ENCODE measurements around the gene DTNBP1.
A peak's percentile ranks its signal among the peaks of the same experiment; 100 is the strongest.
"Not testable (repeated sequence)": the region's sequence is repeated elsewhere in the genome, so short reads cannot be mapped to it uniquely, and the experiment has no call there.

DTNBP1 gene

DNA sequence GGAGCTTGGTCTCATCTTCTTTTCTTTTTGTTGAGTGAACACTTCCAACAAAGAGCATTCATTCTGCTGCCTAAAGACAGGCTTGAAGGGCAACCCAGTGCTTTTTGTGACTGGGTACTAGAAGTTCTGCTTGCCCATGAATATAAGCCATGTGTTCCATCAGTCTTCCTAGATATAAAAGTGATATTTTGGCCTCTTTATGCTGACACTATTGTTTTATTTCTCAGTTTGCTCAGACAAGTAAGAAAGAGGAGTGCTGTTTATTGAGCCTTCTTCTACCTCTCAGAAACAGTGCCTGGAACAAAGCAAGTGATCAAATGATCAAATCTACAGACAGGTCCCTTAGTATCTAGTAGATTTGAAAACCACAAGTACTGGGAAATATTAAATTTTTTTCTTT lies 2.4 kb upstream of the DTNBP1 start:
- DNase-seq, result no peak

DNA sequence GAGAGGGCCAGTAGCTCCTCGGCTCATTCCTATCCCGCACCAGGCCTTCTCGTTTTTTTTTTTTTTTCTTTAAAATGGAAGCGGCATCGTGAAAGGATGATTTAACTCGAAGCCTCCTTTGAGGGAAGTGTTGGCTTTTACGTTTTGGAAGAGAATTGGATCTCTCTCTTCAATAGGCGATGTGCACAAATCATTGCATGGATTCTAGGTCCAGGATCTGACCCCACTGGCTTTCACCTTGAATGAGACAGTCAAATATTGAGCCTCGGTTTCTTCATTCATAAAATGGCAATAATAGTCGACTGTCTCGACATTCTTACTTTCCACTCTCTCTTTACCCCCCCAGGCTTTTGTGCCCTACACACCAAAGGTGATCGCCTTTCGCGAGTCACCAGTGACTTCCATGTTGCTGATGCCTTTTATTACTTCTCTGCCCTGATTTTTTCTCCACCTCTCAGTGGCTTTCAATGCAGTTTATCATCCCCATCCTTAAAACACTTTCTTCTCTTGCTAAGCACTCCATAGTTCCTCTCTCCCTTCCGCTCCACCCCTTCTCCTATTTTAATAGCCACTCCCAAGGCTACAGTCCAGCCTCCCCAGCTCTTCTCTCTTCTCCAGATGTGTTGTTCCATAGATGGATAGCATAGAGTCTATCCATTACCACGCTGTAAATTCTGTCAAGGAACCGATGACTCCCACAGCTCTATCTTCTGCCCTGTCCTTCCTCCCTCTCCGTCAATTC lies 473 bp upstream of the DTNBP1 start:
- no peak for DNase-seq

DNA sequence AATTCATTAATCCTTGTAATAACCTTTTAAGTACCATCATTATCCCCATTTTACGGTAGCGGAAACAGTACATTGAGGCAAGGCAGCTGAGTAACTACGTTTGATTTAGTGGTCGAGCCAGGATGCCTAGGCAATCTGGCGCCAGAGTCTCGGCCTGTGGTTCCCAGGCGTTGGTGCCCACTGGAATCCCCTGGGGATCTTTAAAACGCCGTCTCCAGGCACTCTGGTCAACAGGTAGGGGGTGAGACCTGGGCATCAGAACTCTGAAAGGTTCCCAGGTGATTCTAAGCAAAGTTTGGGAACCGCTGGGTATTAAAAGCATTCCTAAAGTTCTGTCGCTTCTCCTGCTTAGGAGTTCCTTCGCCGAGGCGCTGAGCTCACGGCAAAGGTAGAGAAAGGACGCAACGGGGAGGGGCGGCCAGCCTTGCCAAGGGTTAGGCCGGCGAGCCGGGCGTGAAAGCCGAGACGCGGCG lies 939 bp downstream of the DTNBP1 start:
- no peak for DNase-seq

DNA sequence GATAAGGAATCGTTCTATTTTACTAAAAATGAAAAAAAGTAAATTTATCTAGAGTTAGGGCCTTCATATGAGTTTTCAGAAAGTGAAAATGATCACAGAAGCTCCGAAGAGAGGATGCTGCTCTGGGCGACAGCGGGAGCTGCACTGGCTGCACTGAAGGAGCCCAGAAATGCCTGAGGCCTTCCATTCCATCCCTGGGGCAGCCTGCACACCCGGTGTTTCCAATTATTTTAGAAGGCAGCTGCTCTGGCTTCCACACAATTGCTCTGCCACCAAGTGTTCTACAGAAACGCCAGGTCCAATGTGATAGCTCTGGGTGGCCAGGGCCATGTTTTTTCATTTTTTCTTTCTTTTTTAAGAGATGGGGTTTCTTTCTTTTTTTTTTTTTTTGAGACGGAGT lies 3.6 kb downstream of the DTNBP1 start:
- DNase-seq, result no peak

DNA sequence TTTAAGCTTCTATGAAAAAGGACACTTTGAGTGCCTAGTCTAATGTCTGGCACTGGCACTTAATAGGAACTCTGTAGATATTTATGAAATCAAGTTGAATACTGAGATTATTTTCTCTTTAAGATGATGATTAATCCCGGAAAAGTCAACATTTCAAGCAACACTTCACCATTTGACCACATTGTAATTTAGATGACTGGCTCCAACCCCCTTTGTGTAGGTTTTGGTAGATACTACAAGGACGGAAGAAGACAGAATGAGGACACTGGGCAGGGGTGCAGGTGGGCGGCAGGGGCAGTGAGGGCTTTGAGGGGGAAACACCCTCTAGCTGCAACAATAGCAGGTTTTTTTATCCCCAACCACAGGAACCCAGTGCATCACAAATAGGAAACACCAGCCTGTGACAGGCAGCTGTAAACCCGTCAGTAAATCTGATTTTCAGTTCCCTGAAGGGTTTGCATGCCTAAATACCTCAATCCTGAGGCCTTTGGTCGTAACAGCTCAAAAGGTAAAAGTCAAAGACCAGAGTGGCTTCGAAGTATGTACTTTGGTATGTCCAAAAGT lies 4.6 kb downstream of the DTNBP1 start:
- peak in 1 of 2 donors; percentile 8 for DNase-seq

DNA sequence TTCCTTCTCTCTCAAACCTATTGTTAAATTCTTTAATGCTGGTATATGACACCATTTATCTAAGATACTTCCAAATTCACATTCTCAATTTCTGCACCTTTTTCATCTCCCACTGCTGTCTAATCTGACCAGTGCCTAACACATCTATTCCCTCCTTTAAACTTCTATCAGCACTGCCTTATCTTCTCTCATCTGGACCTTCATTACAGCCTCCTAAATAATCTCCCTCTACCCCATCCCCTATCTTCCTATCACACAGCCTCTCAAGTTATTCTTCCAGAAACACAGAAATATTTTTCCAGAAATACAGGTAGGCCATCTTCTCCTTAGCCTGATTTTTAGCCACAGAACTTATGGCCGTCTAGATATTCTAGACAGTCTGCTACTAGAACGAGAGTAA lies 5.5 kb downstream of the DTNBP1 start:
- DNase-seq, result no peak

DNA sequence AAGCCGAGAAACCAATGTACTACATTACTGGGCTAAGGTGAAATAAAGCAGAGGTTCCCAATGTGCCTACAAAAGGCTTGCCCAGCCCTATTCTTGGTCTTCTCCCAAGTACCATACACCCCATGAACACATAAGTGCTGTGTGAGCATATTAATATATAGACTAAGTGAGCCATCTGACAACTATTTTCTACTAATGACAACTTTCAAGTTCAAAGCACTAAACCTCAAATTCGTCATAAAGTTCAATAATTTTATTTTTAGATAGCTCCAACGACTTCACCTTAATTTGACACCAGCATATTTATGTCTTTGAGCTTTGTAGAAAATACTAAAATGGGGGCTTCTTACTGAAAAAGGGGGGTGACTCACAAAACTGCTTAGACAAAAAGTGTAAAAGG lies 6.7 kb downstream of the DTNBP1 start:
- no peak for DNase-seq

DNA sequence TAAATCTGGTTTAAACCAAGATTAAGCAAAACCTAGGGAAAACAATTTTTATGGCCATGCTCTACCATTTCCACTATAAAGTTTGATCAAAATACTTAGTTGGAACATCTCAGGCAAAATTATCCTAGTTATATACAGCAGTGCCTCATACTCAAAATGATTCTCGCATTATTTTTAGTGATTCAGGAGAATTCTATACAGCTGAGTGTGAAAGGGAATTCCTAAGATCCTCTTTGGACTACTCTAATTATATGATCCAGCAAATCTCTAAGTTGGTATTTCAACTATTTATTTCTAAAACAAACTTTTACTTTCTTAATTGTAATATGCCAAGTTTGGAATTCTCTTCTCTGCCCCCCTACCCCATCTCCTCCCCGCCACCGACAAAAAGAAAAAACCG lies 8.6 kb downstream of the DTNBP1 start:
- no peak for DNase-seq

DNA sequence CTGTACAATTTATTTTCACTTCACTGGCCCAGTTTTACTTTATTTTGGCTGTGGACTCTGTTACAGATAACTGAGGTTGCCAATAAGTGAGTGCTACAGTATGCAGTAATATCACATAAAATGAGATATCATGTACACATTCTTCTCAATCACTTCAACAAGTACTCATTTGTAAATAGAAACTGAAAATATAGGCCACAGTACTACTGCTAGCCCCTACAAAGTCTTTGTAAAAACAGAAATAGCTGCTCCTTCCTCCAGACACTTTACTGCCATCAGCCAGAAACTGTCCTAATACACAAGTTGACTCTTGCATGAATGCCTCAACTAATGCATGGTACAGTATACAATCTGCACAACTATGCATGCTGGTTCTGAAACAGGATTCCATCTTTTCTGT lies 9.2 kb downstream of the DTNBP1 start:
- DNase-seq, result no peak

DNA sequence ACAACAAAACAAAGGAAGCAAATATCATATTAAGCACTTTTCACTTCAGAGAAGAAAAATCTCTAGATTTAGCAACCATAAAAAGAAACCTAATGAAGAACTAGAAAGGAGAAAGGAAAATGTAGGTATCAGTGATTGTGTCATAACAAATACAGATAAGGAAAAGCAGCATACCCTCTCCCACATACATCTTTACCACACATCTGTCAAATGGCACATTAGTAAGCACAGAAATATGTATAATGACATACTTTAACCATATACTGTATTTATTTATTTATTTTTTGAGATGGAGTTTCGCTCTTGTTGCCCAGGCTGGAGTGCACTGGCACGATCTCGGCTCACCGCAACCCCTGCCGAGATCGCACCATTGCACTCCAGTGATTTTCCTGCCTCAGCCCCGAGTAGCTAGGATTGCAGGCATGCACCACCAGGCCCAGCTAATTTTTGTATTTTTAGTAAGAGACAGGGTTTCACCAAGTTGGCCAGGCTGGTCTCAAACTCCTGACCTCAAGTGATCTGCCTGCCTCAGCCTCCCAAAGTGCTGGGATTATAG lies 12.7 kb downstream of the DTNBP1 start:
- not testable (repeated sequence) for DNase-seq

DNA sequence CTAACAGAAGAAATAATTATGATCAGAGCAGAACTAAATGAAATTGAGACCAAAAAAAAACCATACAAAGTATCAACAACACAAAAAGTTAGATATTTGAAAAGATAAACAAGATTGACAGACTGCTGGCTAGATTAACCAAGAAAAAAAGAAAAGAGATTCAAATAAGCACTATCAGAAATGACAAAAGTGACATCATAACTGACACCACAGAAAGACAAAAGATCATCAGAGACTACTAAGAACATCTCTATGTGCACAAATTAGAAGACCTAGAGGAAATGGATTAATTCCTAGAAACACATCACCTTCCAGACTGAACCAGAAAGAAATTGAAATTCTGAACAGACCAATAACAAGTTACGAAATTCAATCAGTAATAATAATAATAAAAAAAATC lies 17.9 kb downstream of the DTNBP1 start:
- DNase-seq, result no peak

DNA sequence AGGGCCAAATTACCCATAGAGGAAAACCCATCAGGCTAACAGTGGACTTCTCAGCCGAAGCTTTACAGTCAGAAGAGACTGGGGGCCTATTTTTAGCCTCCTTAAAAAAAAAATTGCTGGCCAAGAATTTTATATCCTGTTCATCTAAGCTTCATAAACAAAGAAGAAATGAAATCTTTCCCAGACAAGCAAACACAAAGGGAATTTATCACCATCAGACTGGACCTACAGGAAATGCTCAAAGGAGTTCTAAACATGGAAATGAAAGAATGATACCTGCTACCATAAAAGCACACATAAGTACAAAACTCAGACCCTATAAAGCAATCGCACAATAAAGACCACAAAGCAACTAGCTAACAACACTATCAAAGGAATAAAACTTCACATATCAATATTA lies 19.3 kb downstream of the DTNBP1 start:
- no peak for DNase-seq

DNA sequence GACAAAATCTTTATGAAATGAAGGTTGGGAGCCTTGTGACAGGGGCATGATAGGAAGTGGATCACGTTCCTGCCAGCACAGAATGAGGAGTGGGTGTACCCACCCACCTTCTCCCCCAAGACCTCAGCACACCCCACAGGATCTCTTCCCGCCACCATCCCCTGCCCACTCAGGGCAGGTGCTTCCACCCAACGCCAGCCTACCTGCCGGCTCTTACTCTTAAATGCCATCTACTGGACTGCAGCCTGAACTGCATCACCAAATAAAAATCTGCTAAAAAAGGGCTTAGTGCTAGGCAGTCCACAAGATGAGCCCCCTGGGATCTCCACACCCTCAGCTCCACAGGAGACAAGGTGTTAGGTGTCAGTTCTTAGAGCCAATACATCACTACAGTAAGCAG lies 20.6 kb downstream of the DTNBP1 start:
- no peak for DNase-seq

DNA sequence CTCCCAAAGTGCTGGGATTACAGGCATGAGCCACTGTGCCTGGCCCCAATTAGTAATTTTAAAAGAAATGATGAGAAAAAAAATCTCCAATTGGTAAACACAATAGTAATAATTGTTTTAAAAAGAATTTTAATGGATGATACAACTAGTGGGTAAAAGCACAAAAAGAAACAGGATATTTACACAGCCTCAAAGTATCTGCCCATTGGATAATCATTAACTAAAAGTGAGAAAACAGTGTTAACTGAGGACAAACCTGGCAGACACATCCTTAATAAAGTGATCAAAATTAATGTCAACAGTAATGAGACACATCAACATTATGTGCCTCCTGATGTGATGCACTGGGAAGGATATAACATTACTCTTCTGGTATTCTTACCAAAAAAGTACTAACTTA lies 24.5 kb downstream of the DTNBP1 start:
- no peak for DNase-seq

DNA sequence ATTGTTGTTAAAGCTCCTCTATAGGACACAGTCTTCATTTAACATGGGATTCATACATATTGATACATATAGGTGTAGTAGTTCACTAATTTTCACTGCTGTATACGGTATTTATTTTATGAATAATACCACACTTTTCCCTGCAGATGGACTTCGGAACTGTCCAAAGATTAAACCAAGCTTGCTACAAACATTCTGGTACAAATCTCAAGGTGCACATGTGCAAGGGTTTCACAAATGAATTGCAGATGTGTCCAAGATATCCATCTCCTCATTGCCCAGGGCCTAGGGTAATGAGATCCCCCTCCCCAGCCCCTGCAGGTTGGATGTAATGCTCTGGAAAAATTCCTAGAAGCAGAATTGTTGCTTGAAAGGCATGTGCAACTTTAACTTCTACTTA lies 31.4 kb downstream of the DTNBP1 start:
- DNase-seq, result no peak

DNA sequence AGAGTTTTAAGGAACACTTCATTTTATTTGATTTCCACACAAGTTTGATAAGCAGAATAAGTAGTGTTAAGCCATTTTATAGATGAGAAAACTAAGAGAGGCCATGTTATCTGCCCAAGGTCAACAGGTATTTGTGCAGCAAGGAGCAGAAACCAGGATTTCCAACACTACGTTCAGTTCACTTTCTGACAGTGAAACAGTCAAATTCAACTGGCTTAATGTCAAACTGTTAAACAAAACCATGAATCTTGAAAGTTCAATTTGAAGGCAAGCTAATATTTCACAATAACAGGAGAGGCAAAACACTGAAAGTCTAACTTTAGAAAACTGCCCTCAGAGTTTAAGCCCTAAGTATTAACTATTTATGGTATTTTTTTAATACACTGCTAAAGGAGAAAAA lies 32.6 kb downstream of the DTNBP1 start:
- DNase-seq, result no peak

DNA sequence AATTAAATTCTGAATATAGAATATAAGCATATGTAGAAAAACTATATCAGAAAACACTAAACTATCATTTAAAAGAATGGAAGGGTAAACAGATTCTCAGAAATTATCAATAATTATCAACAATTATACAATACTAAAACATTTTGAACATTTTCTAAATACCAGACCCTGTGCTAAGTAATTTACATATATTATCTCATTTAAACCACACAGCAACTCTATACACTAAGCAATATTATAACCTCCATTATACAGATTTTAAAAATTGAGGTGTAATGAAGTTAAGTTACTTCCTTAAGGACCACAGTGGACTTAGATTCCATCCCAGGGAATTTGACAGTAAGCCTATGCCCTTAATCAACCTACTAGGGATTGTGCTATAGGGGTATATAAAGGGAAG lies 33.3 kb downstream of the DTNBP1 start:
- no peak for DNase-seq

DNA sequence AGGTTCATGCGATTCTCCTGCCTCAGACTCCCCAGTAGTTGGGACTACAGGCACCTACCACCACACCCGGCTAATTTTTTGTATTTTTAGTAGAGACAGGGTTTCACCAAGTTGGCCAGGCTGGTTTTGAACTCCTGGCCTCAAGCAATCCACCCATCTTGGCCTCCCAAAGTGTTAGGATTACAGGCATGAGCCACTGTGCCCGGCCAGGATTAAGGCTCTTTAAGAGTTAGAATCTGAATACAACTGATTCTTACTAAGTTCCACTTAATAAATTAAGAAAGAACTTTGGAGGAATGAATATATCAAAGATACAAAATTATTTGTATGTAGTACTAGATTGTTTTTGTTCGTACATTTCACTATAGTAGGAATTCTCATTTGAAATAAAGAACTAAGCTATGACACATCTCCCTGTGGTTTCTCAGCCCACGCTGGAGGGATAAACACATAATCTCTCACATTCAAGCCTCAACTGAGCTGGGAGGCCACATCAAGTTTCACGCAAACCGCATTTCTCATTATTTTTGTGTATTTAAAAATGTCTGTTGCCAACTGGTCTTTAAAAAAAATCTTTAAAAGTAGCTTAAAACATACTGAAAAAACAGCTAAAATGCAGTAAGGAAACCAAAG lies 34.2 kb downstream of the DTNBP1 start:
- DNase-seq, result no peak

DNA sequence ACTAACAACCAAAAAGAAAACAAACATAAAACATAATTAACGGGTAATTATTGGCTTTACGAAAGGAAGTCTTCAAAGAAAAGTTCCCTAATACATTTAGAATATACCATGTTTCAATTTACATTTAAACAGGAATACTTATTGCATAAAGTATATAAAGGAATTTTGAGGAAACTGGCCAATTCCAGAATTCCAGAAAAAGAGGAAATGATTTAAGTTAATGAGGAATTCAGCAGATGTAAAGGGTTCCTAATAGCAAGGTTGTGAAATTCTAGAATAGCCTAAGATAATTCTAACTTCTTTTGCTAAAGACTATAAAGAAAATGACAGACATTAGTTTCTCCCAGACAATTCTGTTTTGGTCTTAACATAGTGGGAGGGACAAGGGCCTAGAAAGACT lies 35.0 kb downstream of the DTNBP1 start:
- no peak for DNase-seq

DNA sequence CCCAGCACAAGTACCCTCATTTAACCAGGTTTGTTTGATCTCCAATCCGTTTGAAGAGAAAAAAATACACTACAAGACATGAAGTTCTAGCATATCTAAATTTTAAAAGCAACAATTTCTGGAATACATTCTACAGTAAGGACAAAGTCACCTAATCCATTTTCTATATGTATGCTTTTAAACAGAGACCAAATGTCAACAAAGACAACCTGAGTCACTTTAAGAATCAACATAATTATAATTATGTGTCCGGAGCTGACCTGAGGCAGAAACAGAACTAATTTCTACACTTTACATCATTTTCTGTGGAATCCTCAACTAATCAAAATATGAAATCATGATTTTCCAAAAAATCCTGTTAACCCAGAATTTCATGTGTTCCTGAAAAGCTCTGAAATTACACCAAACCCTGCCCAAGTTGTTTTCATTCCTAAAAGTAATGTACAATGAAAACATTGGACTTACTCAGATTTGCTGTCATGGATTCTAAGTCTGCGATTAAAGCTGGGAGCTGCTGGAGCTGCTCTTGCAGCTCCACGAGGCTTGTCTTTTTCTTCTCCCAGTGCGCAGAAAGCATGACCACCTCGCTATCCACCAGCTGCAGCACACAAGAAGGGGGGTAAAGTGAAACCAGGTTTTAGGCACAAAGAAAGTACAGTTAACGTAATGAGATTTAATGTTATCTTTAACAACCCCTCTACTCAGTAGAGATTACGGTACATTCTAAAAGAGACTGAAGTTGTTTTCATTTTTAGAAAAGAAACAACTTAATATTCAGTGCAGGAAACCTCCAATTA lies 35.8 kb downstream of the DTNBP1 start:
- no peak for DNase-seq

DNA sequence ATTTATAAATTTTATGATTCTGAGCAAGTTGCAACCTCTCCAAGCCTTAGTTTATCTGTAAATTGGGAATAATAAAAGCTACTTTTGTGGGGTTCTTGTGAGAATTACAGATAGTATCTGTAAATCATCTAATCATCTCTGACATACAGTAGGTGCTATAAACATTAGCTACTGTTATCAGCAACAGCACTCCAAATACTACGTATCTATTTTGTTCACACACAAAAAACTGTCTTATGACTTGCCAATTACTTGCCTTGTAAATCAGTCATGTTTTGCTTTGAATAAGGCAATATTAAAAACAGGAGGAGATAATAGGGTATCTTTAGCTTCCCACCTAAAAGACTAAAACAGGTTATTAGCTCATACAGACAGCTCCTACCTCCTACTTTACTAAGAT lies 36.7 kb downstream of the DTNBP1 start:
- DNase-seq, result no peak

DNA sequence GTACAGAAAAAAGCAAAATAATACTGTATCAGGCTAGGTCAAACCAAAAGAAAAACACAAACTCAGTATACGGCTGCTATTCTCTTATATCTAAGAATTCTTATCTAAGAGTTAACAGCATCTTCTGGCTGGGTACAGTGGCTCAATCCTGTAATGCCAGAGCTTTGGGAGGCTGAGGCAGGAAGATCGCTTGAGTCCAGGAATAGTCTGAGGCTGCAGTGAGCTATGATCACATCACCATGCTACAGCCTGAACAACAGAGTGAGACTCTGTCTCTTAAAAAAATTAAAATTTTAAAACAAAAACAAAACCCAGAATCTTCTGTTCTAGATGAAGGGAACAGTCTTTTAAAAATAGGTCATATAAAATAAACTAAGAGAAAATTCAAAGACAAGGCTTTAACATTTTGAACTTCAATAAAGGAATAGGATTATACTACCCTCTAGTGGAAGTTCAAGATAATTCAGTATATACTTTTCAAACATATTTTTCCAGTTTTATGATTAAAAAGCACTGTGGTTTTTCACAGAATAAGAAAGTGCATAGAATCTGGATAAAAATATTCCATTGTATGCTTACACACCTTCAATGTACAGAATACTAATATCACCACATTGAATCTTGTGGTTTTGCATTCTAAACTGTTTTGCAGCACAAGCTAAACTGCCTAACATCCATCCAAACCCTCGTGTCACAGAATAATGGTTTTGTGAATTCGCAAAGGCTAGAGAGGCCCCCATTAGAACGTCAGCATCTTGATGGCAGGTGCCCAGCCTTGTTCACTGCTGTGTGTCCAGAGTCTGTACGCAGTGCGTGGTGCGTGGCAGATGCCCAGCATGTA lies 39.3 kb downstream of the DTNBP1 start:
- DNase-seq, result peak in 1 of 2 donors; percentile 38
